Measurements from ENCODE around the gene ARMC6.

ARMC6 gene

DNA sequence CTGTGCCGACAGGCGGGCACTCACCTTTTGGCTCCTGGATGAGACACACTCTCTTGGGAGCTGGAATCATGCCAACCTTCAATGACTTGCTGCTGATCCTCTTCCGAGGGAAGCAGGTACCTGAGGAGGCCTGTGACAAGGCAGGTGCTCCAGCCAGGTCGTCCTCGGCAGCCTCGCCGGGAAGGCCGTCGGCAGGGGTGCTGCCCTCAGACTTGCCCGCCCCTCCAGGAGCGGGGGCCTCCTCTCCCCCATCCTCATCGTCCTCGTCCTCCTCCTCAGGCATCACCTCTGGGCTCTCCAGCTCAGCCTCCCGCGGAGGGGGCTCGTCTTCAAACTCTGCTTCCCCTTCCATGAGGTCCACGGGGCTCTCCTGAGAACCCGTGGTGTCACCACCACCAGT, 29.3 kb upstream of the ARMC6 start:
- CTCF ChIA-PET, result no interaction called here
- Histone ChIP-seq H3K9me3 (ENCODE audit: control insufficient read depth, insufficient read depth, low read depth, low read length) (no peaks in the 10 kb centered on the region), H3K36me3 (ENCODE audit: control insufficient read depth in 2 of 2, insufficient read depth in 1 of 2, low read length in 2 of 2) (peaks cover 47 to 94% of the 10 kb centered on the region in 2 experiments; a peak in 2 of 3 replicates), H3K4me1 (ENCODE audit: control insufficient read depth, insufficient read depth, low read length) (no peaks in the 10 kb centered on the region), H3K27ac (ENCODE audit: extremely low read depth, low read depth, low read length) (no peak overlapping the region), H3K4me3 (ENCODE audit: low read depth, low read length) (no peak overlapping the region)
- POLR2A ChIA-PET, result no interaction called here
- TF ChIP-seq, protein P1, sequence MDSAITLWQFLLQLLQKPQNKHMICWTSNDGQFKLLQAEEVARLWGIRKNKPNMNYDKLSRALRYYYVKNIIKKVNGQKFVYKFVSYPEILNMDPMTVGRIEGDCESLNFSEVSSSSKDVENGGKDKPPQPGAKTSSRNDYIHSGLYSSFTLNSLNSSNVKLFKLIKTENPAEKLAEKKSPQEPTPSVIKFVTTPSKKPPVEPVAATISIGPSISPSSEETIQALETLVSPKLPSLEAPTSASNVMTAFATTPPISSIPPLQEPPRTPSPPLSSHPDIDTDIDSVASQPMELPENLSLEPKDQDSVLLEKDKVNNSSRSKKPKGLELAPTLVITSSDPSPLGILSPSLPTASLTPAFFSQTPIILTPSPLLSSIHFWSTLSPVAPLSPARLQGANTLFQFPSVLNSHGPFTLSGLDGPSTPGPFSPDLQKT (IDR thresholded peaks at IDR 0.05; ENCODE audit: borderline replicate concordance, low read depth, low read length), result no peak
- TF ChIP-seq, protein P2, sequence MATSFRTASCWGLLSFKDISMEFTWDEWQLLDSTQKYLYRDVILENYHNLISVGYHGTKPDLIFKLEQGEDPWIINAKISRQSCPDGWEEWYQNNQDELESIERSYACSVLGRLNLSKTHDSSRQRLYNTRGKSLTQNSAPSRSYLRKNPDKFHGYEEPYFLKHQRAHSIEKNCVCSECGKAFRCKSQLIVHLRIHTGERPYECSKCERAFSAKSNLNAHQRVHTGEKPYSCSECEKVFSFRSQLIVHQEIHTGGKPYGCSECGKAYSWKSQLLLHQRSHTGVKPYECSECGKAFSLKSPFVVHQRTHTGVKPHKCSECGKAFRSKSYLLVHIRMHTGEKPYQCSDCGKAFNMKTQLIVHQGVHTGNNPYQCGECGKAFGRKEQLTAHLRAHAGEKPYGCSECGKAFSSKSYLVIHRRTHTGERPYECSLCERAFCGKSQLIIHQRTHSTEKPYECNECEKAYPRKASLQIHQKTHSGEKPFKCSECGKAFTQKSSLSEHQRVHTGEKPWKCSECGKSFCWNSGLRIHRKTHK (tag by site-specific recombination; IDR thresholded peaks at IDR 0.05), result no peak
- no peak for TF ChIP-seq ZNF843 (tag by site-specific recombination; IDR thresholded peaks at IDR 0.05)
- no peak for TF ChIP-seq KLF7 (tag by site-specific recombination; IDR thresholded peaks at IDR 0.05; ENCODE audit: borderline replicate concordance)
- no peak for TF ChIP-seq ZNF221 (tag by site-specific recombination; IDR thresholded peaks at IDR 0.05; ENCODE audit: borderline replicate concordance)
- no peak for TF ChIP-seq BCL11A (tag by site-specific recombination; IDR thresholded peaks at IDR 0.05; ENCODE audit: low read depth)
- TF ChIP-seq, protein P3, sequence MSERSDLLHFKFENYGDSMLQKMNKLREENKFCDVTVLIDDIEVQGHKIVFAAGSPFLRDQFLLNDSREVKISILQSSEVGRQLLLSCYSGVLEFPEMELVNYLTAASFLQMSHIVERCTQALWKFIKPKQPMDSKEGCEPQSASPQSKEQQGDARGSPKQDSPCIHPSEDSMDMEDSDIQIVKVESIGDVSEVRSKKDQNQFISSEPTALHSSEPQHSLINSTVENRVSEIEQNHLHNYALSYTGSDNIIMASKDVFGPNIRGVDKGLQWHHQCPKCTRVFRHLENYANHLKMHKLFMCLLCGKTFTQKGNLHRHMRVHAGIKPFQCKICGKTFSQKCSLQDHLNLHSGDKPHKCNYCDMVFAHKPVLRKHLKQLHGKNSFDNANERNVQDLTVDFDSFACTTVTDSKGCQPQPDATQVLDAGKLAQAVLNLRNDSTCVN (tag by site-specific recombination; optimal IDR thresholded peaks at IDR 0.05), result no peak
- TF ChIP-seq, protein P4, sequence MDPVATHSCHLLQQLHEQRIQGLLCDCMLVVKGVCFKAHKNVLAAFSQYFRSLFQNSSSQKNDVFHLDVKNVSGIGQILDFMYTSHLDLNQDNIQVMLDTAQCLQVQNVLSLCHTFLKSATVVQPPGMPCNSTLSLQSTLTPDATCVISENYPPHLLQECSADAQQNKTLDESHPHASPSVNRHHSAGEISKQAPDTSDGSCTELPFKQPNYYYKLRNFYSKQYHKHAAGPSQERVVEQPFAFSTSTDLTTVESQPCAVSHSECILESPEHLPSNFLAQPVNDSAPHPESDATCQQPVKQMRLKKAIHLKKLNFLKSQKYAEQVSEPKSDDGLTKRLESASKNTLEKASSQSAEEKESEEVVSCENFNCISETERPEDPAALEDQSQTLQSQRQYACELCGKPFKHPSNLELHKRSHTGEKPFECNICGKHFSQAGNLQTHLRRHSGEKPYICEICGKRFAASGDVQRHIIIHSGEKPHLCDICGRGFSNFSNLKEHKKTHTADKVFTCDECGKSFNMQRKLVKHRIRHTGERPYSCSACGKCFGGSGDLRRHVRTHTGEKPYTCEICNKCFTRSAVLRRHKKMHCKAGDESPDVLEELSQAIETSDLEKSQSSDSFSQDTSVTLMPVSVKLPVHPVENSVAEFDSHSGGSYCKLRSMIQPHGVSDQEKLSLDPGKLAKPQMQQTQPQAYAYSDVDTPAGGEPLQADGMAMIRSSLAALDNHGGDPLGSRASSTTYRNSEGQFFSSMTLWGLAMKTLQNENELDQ (tag by site-specific recombination; IDR thresholded peaks at IDR 0.05; ENCODE audit: low read depth), result no peak
- TF ChIP-seq, protein P5, sequence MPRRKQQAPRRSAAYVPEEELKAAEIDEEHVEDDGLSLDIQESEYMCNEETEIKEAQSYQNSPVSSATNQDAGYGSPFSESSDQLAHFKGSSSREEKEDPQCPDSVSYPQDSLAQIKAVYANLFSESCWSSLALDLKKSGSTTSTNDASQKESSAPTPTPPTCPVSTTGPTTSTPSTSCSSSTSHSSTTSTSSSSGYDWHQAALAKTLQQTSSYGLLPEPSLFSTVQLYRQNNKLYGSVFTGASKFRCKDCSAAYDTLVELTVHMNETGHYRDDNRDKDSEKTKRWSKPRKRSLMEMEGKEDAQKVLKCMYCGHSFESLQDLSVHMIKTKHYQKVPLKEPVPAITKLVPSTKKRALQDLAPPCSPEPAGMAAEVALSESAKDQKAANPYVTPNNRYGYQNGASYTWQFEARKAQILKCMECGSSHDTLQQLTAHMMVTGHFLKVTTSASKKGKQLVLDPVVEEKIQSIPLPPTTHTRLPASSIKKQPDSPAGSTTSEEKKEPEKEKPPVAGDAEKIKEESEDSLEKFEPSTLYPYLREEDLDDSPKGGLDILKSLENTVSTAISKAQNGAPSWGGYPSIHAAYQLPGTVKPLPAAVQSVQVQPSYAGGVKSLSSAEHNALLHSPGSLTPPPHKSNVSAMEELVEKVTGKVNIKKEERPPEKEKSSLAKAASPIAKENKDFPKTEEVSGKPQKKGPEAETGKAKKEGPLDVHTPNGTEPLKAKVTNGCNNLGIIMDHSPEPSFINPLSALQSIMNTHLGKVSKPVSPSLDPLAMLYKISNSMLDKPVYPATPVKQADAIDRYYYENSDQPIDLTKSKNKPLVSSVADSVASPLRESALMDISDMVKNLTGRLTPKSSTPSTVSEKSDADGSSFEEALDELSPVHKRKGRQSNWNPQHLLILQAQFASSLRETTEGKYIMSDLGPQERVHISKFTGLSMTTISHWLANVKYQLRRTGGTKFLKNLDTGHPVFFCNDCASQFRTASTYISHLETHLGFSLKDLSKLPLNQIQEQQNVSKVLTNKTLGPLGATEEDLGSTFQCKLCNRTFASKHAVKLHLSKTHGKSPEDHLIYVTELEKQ (tag by site-specific recombination; IDR thresholded peaks at IDR 0.05; ENCODE audit: borderline replicate concordance), result no peak
- TF ChIP-seq SP3 (tag by site-specific recombination; IDR thresholded peaks at IDR 0.05), result no peak

DNA sequence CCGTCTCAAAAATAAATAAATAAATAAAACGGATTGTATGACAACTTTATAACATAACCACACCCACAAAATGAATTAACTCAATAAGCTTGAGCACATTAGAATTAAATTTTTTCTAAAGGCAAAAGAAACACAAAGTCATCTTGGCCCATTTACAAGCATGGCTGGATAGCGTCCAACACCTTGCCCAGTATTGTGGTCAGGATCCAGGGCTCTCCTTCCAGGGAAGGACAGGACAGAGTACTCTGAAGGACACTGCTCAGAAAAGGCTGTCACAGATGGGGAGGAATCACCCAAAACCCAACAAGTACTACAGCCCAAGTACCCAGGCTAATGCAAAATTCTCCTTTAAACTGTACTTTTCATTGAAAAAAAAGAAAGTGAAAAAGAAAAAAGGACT, 27.2 kb upstream of the ARMC6 start:
- peaks cover 49 to 96% of the 10 kb centered on the region in 2 experiments for H3K36me3 ChIP-seq (ENCODE audit: control insufficient read depth in 2 of 2, insufficient read depth in 1 of 2, low read length in 2 of 2)
- ChIA-PET POLR2A (no interaction called here), CTCF (interaction anchor here (1.0 to 1.2 kb wide), 2 partner anchors 10 to 19 kb away, joined by 3 to 5 read pairs; no protein-coding TSS in a partner anchor)
- no peaks in the 10 kb centered on the region for H3K4me1 ChIP-seq (ENCODE audit: control insufficient read depth, insufficient read depth, low read length)
- TF ChIP-seq ZFHX2 (tag by site-specific recombination; conservative IDR thresholded peaks at IDR 0.05) (no peak), ZNF555 (tag by site-specific recombination; conservative IDR thresholded peaks at IDR 0.05) (no peak), ZNF629 (tag by site-specific recombination; IDR thresholded peaks at IDR 0.05) (no peak), ZNF341 (tag by site-specific recombination; IDR thresholded peaks at IDR 0.05; ENCODE audit: low read depth) (no peak)
- H3K9me3 ChIP-seq (ENCODE audit: control insufficient read depth, insufficient read depth, low read depth, low read length), result no peaks in the 10 kb centered on the region
- no peak overlapping the region for H3K27ac ChIP-seq (ENCODE audit: extremely low read depth, low read depth, low read length)
- H3K4me3 ChIP-seq (ENCODE audit: low read depth, low read length), result no peak overlapping the region

All from HEK293 (cell line).